DND-41 (cell line): ENCODE measurements around the gene TACO1.

Experiments
- EZH2 ChIP-seq: IDR thresholded peaks from 3 replicates; pipeline ENCODE4 v1.6.1; 2012; ENCODE audit warnings: borderline replicate concordance, low read depth, mild to moderate bottlenecking, moderate library complexity, low read length, inconsistent platforms; ENCODE audit not compliant: severe bottlenecking
- TF ChIP-seq, protein P1 (sequence below): IDR thresholded peaks from 2 replicates; pipeline ENCODE4 v1.5.1; 2012; ENCODE audit warnings: borderline replicate concordance, low read length, moderate library complexity, mild to moderate bottlenecking; ENCODE audit not compliant: poor library complexity, severe bottlenecking; ENCODE audit errors: extremely low read depth

DNA sequence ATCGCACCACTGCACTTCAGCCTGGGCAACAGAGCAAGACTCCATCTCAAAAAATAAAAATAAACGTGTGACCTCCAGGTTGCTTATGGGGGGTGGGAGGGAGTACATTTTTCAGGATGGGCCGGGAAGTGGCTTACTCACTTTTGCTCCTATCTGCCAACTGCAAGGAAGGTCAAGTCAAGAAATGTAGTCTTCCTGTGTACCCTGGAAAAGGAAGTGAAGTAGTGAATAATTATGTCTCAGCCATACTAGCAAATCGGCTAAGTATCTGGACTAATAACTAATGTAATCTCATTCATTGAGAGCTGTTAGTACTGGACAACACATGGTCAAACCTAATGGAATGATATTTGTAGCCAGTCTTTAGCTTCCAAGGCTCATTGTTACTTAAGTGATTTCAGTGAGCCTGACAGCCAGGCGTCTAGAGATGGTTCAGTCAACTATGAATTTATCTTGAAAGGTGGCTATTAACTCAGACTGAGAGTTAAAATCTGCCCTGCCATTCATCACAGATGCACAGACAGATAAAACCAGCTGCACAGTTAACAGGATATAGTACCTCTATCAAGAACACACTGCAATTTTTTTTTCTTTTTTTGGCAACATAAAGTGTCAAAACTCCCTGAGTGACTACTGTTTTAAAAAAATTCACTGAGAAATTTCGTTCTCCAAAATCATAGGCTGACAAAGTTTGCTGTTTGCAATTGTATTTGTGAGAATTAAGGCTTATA lies 3.7 kb upstream of the TACO1 start:
- TF ChIP-seq, protein P1, sequence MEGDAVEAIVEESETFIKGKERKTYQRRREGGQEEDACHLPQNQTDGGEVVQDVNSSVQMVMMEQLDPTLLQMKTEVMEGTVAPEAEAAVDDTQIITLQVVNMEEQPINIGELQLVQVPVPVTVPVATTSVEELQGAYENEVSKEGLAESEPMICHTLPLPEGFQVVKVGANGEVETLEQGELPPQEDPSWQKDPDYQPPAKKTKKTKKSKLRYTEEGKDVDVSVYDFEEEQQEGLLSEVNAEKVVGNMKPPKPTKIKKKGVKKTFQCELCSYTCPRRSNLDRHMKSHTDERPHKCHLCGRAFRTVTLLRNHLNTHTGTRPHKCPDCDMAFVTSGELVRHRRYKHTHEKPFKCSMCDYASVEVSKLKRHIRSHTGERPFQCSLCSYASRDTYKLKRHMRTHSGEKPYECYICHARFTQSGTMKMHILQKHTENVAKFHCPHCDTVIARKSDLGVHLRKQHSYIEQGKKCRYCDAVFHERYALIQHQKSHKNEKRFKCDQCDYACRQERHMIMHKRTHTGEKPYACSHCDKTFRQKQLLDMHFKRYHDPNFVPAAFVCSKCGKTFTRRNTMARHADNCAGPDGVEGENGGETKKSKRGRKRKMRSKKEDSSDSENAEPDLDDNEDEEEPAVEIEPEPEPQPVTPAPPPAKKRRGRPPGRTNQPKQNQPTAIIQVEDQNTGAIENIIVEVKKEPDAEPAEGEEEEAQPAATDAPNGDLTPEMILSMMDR: no peak
- TF ChIP-seq EZH2: no peak
